ENCODE data around the gene COMTD1.

DNA sequence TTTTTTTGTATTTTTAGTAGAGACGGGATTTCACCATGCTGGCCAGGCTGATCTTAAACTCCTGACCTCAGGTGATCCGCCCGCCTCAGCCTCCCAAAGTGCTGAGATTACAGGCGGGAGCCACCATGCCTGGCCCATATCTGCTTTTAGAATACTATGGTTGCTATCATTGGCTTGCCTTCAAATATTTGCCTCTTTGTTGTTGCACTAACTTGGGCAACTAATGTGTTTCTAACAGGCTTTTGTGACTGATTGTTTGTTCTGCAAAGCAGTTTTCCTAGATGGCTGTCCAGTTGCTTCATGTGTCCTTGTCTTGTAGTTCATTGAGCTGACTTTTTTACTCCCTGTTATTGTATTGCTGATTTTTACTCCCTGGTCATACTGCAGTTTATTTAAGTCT, 15.5 kb downstream of the COMTD1 start:
- TF ChIP-seq EZH2 (IDR thresholded peaks at IDR 0.05; ENCODE audit: borderline replicate concordance, low read depth, low read length, severe bottlenecking): no peak
- TF ChIP-seq, protein P1, sequence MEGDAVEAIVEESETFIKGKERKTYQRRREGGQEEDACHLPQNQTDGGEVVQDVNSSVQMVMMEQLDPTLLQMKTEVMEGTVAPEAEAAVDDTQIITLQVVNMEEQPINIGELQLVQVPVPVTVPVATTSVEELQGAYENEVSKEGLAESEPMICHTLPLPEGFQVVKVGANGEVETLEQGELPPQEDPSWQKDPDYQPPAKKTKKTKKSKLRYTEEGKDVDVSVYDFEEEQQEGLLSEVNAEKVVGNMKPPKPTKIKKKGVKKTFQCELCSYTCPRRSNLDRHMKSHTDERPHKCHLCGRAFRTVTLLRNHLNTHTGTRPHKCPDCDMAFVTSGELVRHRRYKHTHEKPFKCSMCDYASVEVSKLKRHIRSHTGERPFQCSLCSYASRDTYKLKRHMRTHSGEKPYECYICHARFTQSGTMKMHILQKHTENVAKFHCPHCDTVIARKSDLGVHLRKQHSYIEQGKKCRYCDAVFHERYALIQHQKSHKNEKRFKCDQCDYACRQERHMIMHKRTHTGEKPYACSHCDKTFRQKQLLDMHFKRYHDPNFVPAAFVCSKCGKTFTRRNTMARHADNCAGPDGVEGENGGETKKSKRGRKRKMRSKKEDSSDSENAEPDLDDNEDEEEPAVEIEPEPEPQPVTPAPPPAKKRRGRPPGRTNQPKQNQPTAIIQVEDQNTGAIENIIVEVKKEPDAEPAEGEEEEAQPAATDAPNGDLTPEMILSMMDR (IDR thresholded peaks at IDR 0.05; ENCODE audit: extremely low read depth in 1 of 2, insufficient read depth in 1 of 2, low read depth in 1 of 2, low read length in 2 of 2): no peak
- no peak for TF ChIP-seq JUN (IDR thresholded peaks at IDR 0.05; ENCODE audit: borderline replicate concordance, insufficient read depth, insufficient read length, low read depth)
- TF ChIP-seq POLR2A (IDR thresholded peaks at IDR 0.05; ENCODE audit: low read depth, low read length): no peak
- TF ChIP-seq POLR2AphosphoS5 (IDR thresholded peaks at IDR 0.05; ENCODE audit: insufficient read depth, low read depth, low read length): no peak
- no peak for TF ChIP-seq MAX (IDR thresholded peaks at IDR 0.05; ENCODE audit: insufficient read depth, insufficient read length)
